Measurements from ENCODE around the gene DOCK1. TPM values are rescaled to one million over a fixed set of nuclear protein-coding genes. Genes with fewer than 3 reads are reported as not detected.

The DOCK1 gene
- total RNA-seq, 2 donors from 2014 or later, result 46.4 to 49.0 TPM

- peak overlapping the region; percentile 14 to 55 for H3K9ac ChIP-seq (ENCODE audit: low read depth in 2 of 2, low read length in 2 of 2)
- DNase-seq, result peak; percentile 80
- H3K4me1 ChIP-seq, result peaks cover 9% of the 10 kb centered on the region
- peak overlapping the region; percentile 93 for H3K27ac ChIP-seq
- H3K4me3 ChIP-seq, result no peak overlapping the region
- H3K27me3 ChIP-seq, result no peaks in the 10 kb centered on the region
- no peaks in the 10 kb centered on the region for H3K9me3 ChIP-seq
- no peak for TF ChIP-seq CTCF (IDR thresholded peaks at IDR 0.05)
- H3K36me3 ChIP-seq, result no peaks in the 10 kb centered on the region
- intact Hi-C loops (cut with DNase I), result no loop called here
These were observed 108.0 kb downstream of the DOCK1 start for GRCh38 chr10:127013211-127013656.

- H3K9ac ChIP-seq (ENCODE audit: low read depth in 2 of 2, low read length in 2 of 2), result peak overlapping the region in 1 of 2 donors; percentile 55
- no peaks in the 10 kb centered on the region for H3K9me3 ChIP-seq
- TF ChIP-seq CTCF (IDR thresholded peaks at IDR 0.05), result no peak
- DNase-seq, result peak; percentile 28
- no peaks in the 10 kb centered on the region for H3K36me3 ChIP-seq
- peaks cover 9% of the 10 kb centered on the region for H3K4me1 ChIP-seq
- intact Hi-C loops (cut with DNase I), result no loop called here
- H3K27me3 ChIP-seq, result no peaks in the 10 kb centered on the region
- H3K27ac ChIP-seq, result peak overlapping the region; percentile 93
- no peak overlapping the region for H3K4me3 ChIP-seq
These were observed 108.7 kb downstream of the DOCK1 start for GRCh38 chr10:127013691-127014473.

GRCh38 chr10:127014671-127015070 lies 109.4 kb downstream of the DOCK1 start:
- H3K4me3 ChIP-seq, result no peak overlapping the region
- no peak overlapping the region for H3K27ac ChIP-seq
- H3K9me3 ChIP-seq, result no peaks in the 10 kb centered on the region
- no peak for DNase-seq
- TF ChIP-seq CTCF (IDR thresholded peaks at IDR 0.05), result no peak
- no peak overlapping the region for H3K9ac ChIP-seq (ENCODE audit: low read depth in 2 of 2, low read length in 2 of 2)
- no peaks in the 10 kb centered on the region for H3K27me3 ChIP-seq
- no peaks in the 10 kb centered on the region for H3K36me3 ChIP-seq
- peaks cover 9% of the 10 kb centered on the region for H3K4me1 ChIP-seq
- intact Hi-C loops (cut with DNase I), result no loop called here

GRCh38 chr10:127015373-127015772 lies 110.1 kb downstream of the DOCK1 start:
- no peak overlapping the region for H3K4me3 ChIP-seq
- H3K4me1 ChIP-seq, result peaks cover 9% of the 10 kb centered on the region
- no peak for DNase-seq
- H3K27me3 ChIP-seq, result no peaks in the 10 kb centered on the region
- H3K27ac ChIP-seq, result no peak overlapping the region
- H3K36me3 ChIP-seq, result no peaks in the 10 kb centered on the region
- no peak overlapping the region for H3K9ac ChIP-seq (ENCODE audit: low read depth in 2 of 2, low read length in 2 of 2)
- H3K9me3 ChIP-seq, result no peaks in the 10 kb centered on the region
- intact Hi-C loops (cut with DNase I), result no loop called here
- TF ChIP-seq CTCF (IDR thresholded peaks at IDR 0.05), result no peak

- no peak for DNase-seq
- H3K36me3 ChIP-seq, result no peaks in the 10 kb centered on the region
- intact Hi-C loops (cut with DNase I), result no loop called here
These were observed 111.1 kb downstream of the DOCK1 start for GRCh38 chr10:127016331-127016730.

More at GRCh38 chr10:127016331-127016730, 111.1 kb downstream of the DOCK1 start:
- TF ChIP-seq CTCF (IDR thresholded peaks at IDR 0.05), result no peak
- Histone ChIP-seq H3K27me3 (no peaks in the 10 kb centered on the region), H3K9ac (ENCODE audit: low read depth in 2 of 2, low read length in 2 of 2) (no peak overlapping the region), H3K9me3 (no peaks in the 10 kb centered on the region), H3K4me1 (peaks cover 9% of the 10 kb centered on the region), H3K4me3 (no peak overlapping the region), H3K27ac (no peak overlapping the region)

All from colonic mucosa (tissue), 4 donors.